GM12875 (cell line): Measurements from ENCODE around the gene DTNA.

Experiments used
- H3K4me3 ChIP-seq: one replicate; pipeline ENCODE4 v1.5.1; 2011; ENCODE audit warnings: low read depth, low read length, control low read depth
- TF ChIP-seq, protein P1 (sequence below): IDR thresholded peaks from 2 replicates; pipeline ENCODE4 v1.5.1; 2011; ENCODE audit warnings: low read depth, mild to moderate bottlenecking, control low read depth, inconsistent platforms, low read length, moderate library complexity, borderline replicate concordance; ENCODE audit not compliant: insufficient read depth

Gene DTNA

GRCh38 chr18:34923911-34924310, 213.8 kb downstream of the DTNA start:
- no peak overlapping the region for H3K4me3 ChIP-seq
- TF ChIP-seq, protein P1, sequence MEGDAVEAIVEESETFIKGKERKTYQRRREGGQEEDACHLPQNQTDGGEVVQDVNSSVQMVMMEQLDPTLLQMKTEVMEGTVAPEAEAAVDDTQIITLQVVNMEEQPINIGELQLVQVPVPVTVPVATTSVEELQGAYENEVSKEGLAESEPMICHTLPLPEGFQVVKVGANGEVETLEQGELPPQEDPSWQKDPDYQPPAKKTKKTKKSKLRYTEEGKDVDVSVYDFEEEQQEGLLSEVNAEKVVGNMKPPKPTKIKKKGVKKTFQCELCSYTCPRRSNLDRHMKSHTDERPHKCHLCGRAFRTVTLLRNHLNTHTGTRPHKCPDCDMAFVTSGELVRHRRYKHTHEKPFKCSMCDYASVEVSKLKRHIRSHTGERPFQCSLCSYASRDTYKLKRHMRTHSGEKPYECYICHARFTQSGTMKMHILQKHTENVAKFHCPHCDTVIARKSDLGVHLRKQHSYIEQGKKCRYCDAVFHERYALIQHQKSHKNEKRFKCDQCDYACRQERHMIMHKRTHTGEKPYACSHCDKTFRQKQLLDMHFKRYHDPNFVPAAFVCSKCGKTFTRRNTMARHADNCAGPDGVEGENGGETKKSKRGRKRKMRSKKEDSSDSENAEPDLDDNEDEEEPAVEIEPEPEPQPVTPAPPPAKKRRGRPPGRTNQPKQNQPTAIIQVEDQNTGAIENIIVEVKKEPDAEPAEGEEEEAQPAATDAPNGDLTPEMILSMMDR: no peak

GRCh38 chr18:34926683-34927082, 216.6 kb downstream of the DTNA start:
- no peak overlapping the region for H3K4me3 ChIP-seq
- TF ChIP-seq, protein P1: no peak

DNA sequence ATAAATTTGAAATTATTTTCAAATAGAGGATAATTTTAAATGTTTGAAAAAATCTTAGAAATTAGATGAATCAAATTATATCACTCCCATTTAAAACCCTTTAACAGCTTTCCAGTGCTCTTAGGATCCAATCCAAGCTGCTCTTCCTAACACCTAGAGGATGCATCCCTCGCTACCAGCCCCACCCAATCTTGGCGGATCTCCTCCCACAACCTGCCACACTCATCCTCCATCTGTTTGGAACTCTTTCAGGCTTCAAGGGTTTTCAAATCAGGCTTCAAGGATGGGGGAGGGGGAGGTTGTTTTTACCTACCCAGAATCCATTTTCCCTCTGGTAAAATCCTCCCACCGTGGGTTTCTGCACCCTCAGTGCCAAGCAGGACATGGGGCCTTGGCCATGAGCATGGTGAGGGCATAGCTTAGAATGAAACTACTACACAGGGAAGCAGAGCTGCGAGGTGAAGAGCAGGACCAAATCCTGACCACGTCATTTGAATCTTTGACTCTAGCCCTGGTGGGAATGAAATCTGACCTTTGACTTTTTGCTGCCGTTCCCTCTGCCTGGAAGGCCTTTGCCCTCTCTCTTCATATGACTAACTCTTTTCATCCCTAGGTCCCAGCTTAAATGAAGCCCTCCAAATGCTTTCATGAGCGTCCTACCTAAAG, 218.1 kb downstream of the DTNA start:
- TF ChIP-seq, protein P1: no peak
- H3K4me3 ChIP-seq: no peak overlapping the region

DNA sequence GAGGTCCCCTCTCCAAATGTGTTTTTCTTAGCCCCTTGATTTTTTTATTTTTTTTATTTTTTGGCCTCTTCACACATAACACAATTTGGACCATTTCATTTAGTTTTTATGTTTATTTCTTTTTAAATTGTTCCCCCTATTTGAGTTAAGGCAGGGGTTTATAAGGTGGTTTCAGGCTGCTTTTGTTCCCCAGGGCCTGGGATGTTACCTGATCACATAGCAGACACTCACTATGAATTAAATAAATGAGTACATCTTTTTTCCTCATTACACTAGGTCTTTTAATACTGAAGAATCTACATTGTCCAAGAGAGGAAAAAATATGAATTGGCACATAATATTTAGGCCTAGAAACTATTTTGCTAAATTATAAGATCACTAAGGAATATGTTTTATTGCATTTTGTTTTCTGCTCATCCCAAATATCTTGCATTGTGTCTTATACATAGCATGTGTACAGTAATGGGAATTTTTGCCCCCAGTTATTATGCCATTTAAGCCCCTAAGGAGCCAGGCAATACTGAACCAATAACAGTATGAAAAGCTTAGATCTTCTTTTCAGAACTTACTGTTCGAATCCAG, 218.7 kb downstream of the DTNA start:
- H3K4me3 ChIP-seq: no peak overlapping the region

GRCh38 chr18:34929336-34929780, 219.3 kb downstream of the DTNA start:
- TF ChIP-seq, protein P1: no peak
- no peak overlapping the region for H3K4me3 ChIP-seq

More for the DNA sequence above, 218.7 kb downstream of the DTNA start:
- TF ChIP-seq, protein P1: no peak

- TF ChIP-seq, protein P1: no peak
- no peak overlapping the region for H3K4me3 ChIP-seq
Measured at GRCh38 chr18:34932363-34932762, 222.3 kb downstream of the DTNA start.

GRCh38 chr18:34932792-34933466, 222.8 kb downstream of the DTNA start:
- no peak overlapping the region for H3K4me3 ChIP-seq
- TF ChIP-seq, protein P1: no peak
